Neuronal stem cell (in vitro differentiated cells): Measurements from ENCODE around the gene NALCN.

ENCODE experiments used
- DNase-seq: peaks from one replicate; pipeline ENCODE4 v3.0.0-alpha.2; 2013; ENCODE audit warnings: low spot score
- H2AFZ ChIP-seq: one replicate; pipeline ENCODE4 v1.6.1; 2013; ENCODE audit warnings: mild to moderate bottlenecking, low read length, inconsistent platforms
- H2AK5ac ChIP-seq: 2 replicates; pipeline ENCODE4 v1.6.1; 2013; ENCODE audit warnings: low read depth, mild to moderate bottlenecking, inconsistent platforms, low read length, moderate library complexity, mixed read lengths
- H2BK120ac ChIP-seq: 2 replicates; pipeline ENCODE4 v1.6.1; 2013; ENCODE audit warnings: low read depth, mild to moderate bottlenecking, inconsistent platforms, low read length, moderate library complexity, mixed read lengths
- H2BK12ac ChIP-seq: one replicate; pipeline ENCODE4 v1.6.1; 2013; ENCODE audit warnings: low read length, inconsistent platforms
- H2BK15ac ChIP-seq: 2 replicates; pipeline ENCODE4 v1.6.1; 2013; ENCODE audit warnings: mild to moderate bottlenecking, low read length, inconsistent platforms, mixed read lengths
- H2BK5ac ChIP-seq: one replicate; pipeline ENCODE4 v1.6.1; 2013; ENCODE audit warnings: inconsistent platforms, mild to moderate bottlenecking, low read length, moderate library complexity
- H3K14ac ChIP-seq: one replicate; pipeline ENCODE4 v1.6.1; 2013; ENCODE audit warnings: low read length, inconsistent platforms
- H3K18ac ChIP-seq: 2 replicates; pipeline ENCODE4 v1.6.1; 2013; ENCODE audit warnings: low read length, inconsistent platforms
- H3K23ac ChIP-seq: 2 replicates; pipeline ENCODE4 v1.6.1; 2013; ENCODE audit warnings: low read depth, mild to moderate bottlenecking, mixed read lengths, low read length, inconsistent platforms; ENCODE audit not compliant: poor library complexity
- H3K27ac ChIP-seq: replicated peaks from 3 replicates; pipeline ENCODE4 v1.5.1; 2013; ENCODE audit warnings: low read length, inconsistent platforms
- H3K27me3 ChIP-seq, 3 experiments: 2 replicates each; pipeline ENCODE4 v1.6.1; 2013; ENCODE audit warnings: low read length in 3 of 3, mild to moderate bottlenecking in 2 of 3, inconsistent platforms in 1 of 3, low read depth in 1 of 3, mixed read lengths in 1 of 3, moderate library complexity in 1 of 3; ENCODE audit not compliant: control insufficient read depth in 3 of 3, insufficient read depth in 3 of 3
- H3K36me3 ChIP-seq, 2 donors: replicated peaks in 1 of 2; 2 replicates each; pipeline ENCODE4 v1.6.1; 2013; ENCODE audit warnings: low read length in 2 of 2; ENCODE audit not compliant: control insufficient read depth in 2 of 2, insufficient read depth in 2 of 2
- H3K4ac ChIP-seq: 2 replicates; pipeline ENCODE4 v1.6.1; 2013; ENCODE audit warnings: inconsistent platforms, mild to moderate bottlenecking, low read length, moderate library complexity
- H3K4me1 ChIP-seq, 2 donors: 1 replicate in 1 of 2; 2 replicates in 1 of 2; pipeline ENCODE4 v1.6.1; 2013; ENCODE audit warnings: low read length in 2 of 2, low read depth in 1 of 2; ENCODE audit not compliant: control insufficient read depth in 2 of 2, insufficient read depth in 1 of 2
- H3K4me2 ChIP-seq: one replicate; pipeline ENCODE4 v1.6.1; 2013; ENCODE audit warnings: mild to moderate bottlenecking, low read length, inconsistent platforms; ENCODE audit not compliant: insufficient read depth, poor library complexity, severe bottlenecking
- H3K4me3 ChIP-seq, 2 donors: 2 replicates each; pipeline ENCODE4 v1.5.1; 2013; ENCODE audit warnings: low read length in 2 of 2, mild to moderate bottlenecking in 2 of 2, inconsistent platforms in 1 of 2, moderate library complexity in 1 of 2
- H3K79me1 ChIP-seq: one replicate; pipeline ENCODE4 v1.6.1; 2013; ENCODE audit warnings: low read depth, mild to moderate bottlenecking, inconsistent platforms, low read length, moderate library complexity
- H3K9ac ChIP-seq: one replicate; pipeline ENCODE4 v1.6.1; 2013; ENCODE audit warnings: mild to moderate bottlenecking, low read depth, low read length, inconsistent platforms; ENCODE audit not compliant: poor library complexity
- H3K9me3 ChIP-seq, 2 donors: replicated peaks in 1 of 2; 2 replicates each; pipeline versions ENCODE3 to v1.6.1; 2013; ENCODE audit warnings: low read length in 2 of 2, mild to moderate bottlenecking in 2 of 2, inconsistent platforms in 1 of 2, low read depth in 1 of 2, mixed read lengths in 1 of 2, moderate library complexity in 1 of 2; ENCODE audit not compliant: control insufficient read depth in 2 of 2, insufficient read depth in 1 of 2
- H4K8ac ChIP-seq: one replicate; pipeline ENCODE4 v1.6.1; 2013; ENCODE audit warnings: low read depth, mild to moderate bottlenecking, inconsistent platforms, low read length, moderate library complexity
- H4K91ac ChIP-seq: one replicate; pipeline ENCODE4 v1.6.1; 2013; ENCODE audit warnings: low read length, low read depth, mild to moderate bottlenecking, inconsistent platforms; ENCODE audit not compliant: poor library complexity
- WGBS, 2 donors: extraction: QIAGEN DNeasy Blood & Tissue Kit; methylation state at CpG; one replicate each; pipeline ENCODE4 v1.1.7; 2013; ENCODE audit warnings: missing lambda C conversion rate in 2 of 2, mixed read lengths in 1 of 2; ENCODE audit not compliant: insufficient read length in 2 of 2, insufficient replicate concordance in 1 of 2; ENCODE audit errors: extremely low coverage in 2 of 2; 5-methylcytosine and 5-hydroxymethylcytosine counted together

The NALCN gene

GRCh38 chr13:101346161-101346560, 70.1 kb downstream of the NALCN start:
- H4K8ac ChIP-seq: no peak overlapping the region
- H3K18ac ChIP-seq: no peak overlapping the region
- no peak overlapping the region for H3K4me3 ChIP-seq
- H3K9me3 ChIP-seq: peaks cover 0 to 5% of the 10 kb centered on the region in 2 donors
- no peak overlapping the region for H2BK12ac ChIP-seq
- H3K27me3 ChIP-seq: no peaks in the 10 kb centered on the region
- no peak overlapping the region for H4K91ac ChIP-seq
- no CpG with 5 or more reads among the region's 4 CpGs for WGBS, 2 donors
- no peak overlapping the region for H2BK15ac ChIP-seq
- no peaks in the 10 kb centered on the region for H3K4me1 ChIP-seq
- H3K23ac ChIP-seq: no peak overlapping the region
- H3K79me1 ChIP-seq: no peaks in the 10 kb centered on the region
- no peaks in the 10 kb centered on the region for H3K36me3 ChIP-seq
- no peak overlapping the region for H3K4ac ChIP-seq
- no peak overlapping the region for H2BK120ac ChIP-seq
- H2BK5ac ChIP-seq: no peak overlapping the region
- no peak overlapping the region for H2AK5ac ChIP-seq
- no peak overlapping the region for H3K4me2 ChIP-seq
- H3K27ac ChIP-seq: no peak overlapping the region
- H3K14ac ChIP-seq: no peak overlapping the region
- no peak for DNase-seq
- no peak overlapping the region for H3K9ac ChIP-seq
- H2AFZ ChIP-seq: no peak overlapping the region

GRCh38 chr13:101343128-101343787, 73.0 kb downstream of the NALCN start:
- H3K36me3 ChIP-seq: no peaks in the 10 kb centered on the region
- peak overlapping the region; percentile 24 for H2AFZ ChIP-seq
- peaks cover 0 to 5% of the 10 kb centered on the region in 2 donors for H3K9me3 ChIP-seq
- no peaks in the 10 kb centered on the region for H3K79me1 ChIP-seq
- H3K27ac ChIP-seq: no peak overlapping the region
- no peak overlapping the region for H3K23ac ChIP-seq
- no CpG with 5 or more reads among the region's 5 CpGs for WGBS, 2 donors
- DNase-seq: no peak
- no peak overlapping the region for H3K4ac ChIP-seq
- H2BK120ac ChIP-seq: no peak overlapping the region
- H2AK5ac ChIP-seq: no peak overlapping the region
- H3K18ac ChIP-seq: no peak overlapping the region
- no peak overlapping the region for H3K4me2 ChIP-seq
- no peak overlapping the region for H4K91ac ChIP-seq
- H3K27me3 ChIP-seq: no peaks in the 10 kb centered on the region
- no peak overlapping the region for H2BK15ac ChIP-seq
- H2BK12ac ChIP-seq: no peak overlapping the region
- H3K4me1 ChIP-seq: no peaks in the 10 kb centered on the region
- H3K14ac ChIP-seq: no peak overlapping the region
- H4K8ac ChIP-seq: no peak overlapping the region
- no peak overlapping the region for H2BK5ac ChIP-seq
- no peak overlapping the region for H3K4me3 ChIP-seq
- no peak overlapping the region for H3K9ac ChIP-seq

GRCh38 chr13:101341464-101341863, 74.8 kb downstream of the NALCN start:
- peaks cover 0 to 5% of the 10 kb centered on the region in 2 donors for H3K9me3 ChIP-seq
- H2AFZ ChIP-seq: no peak overlapping the region
- no peak overlapping the region for H2BK5ac ChIP-seq
- no peak overlapping the region for H3K27ac ChIP-seq
- no peak overlapping the region for H2AK5ac ChIP-seq
- H4K8ac ChIP-seq: no peak overlapping the region
- H3K4me3 ChIP-seq: no peak overlapping the region
- H3K18ac ChIP-seq: no peak overlapping the region
- no peak for DNase-seq
- no peak overlapping the region for H2BK15ac ChIP-seq
- no peaks in the 10 kb centered on the region for H3K79me1 ChIP-seq
- H3K23ac ChIP-seq: no peak overlapping the region
- WGBS, 2 donors: no CpG with 5 or more reads among the region's 1 CpG
- H3K4me1 ChIP-seq: no peaks in the 10 kb centered on the region
- no peak overlapping the region for H2BK120ac ChIP-seq
- H2BK12ac ChIP-seq: no peak overlapping the region
- no peaks in the 10 kb centered on the region for H3K27me3 ChIP-seq
- no peak overlapping the region for H3K4me2 ChIP-seq
- no peak overlapping the region for H4K91ac ChIP-seq
- no peak overlapping the region for H3K9ac ChIP-seq
- no peaks in the 10 kb centered on the region for H3K36me3 ChIP-seq
- no peak overlapping the region for H3K14ac ChIP-seq
- H3K4ac ChIP-seq: no peak overlapping the region

- Histone ChIP-seq H3K4me1 (peaks cover under 1 to 3% of the 10 kb centered on the region in 2 donors), H2BK12ac (no peak overlapping the region), H3K27me3 (no peaks in the 10 kb centered on the region), H3K9me3 (peaks cover 0 to 5% of the 10 kb centered on the region in 2 donors), H3K36me3 (no peaks in the 10 kb centered on the region), H3K18ac (no peak overlapping the region), H3K4me2 (no peak overlapping the region), H4K91ac (no peak overlapping the region), H3K4me3 (no peak overlapping the region), H3K27ac (no peak overlapping the region), H2BK15ac (no peak overlapping the region), H3K14ac (no peak overlapping the region), H2BK5ac (no peak overlapping the region), H3K79me1 (no peaks in the 10 kb centered on the region), H3K9ac (no peak overlapping the region), H2AK5ac (no peak overlapping the region), H3K4ac (no peak overlapping the region), H4K8ac (no peak overlapping the region), H3K23ac (no peak overlapping the region), H2AFZ (no peak overlapping the region), H2BK120ac (no peak overlapping the region)
- no peak for DNase-seq
- no CpG with 5 or more reads among the region's 5 CpGs for WGBS, 2 donors
These were observed 77.1 kb downstream of the NALCN start for GRCh38 chr13:101339202-101339601.
